ENCODE results near the gene GARNL3. TPM values are rescaled to one million over a fixed set of nuclear protein-coding genes. Genes with fewer than 3 reads are reported as not detected.

The GARNL3 gene
- total RNA-seq, 2 donors from 2014 or later: 2.8 to 5.1 TPM

- Mint-ChIP-seq H3K4me3 (no peak overlapping the region), H3K27me3 (peaks cover 12% of the 10 kb centered on the region), H3K9me3 (no peaks in the 10 kb centered on the region), H3K4me1 (no peaks in the 10 kb centered on the region), H3K27ac (no peak overlapping the region), H3K36me3 (ENCODE audit: low read depth) (no peaks in the 10 kb centered on the region)
- ATAC-seq (replicated peaks): no peak
Measured at GRCh38 chr9:127405344-127406125, 141.0 kb downstream of the GARNL3 start.

- ATAC-seq (replicated peaks): no peak
- Mint-ChIP-seq H3K4me3 (no peak overlapping the region), H3K27me3 (peaks cover 13% of the 10 kb centered on the region), H3K9me3 (no peaks in the 10 kb centered on the region), H3K27ac (no peak overlapping the region), H3K4me1 (no peaks in the 10 kb centered on the region), H3K36me3 (ENCODE audit: low read depth) (no peaks in the 10 kb centered on the region)
Measured at GRCh38 chr9:127406799-127407491, 142.4 kb downstream of the GARNL3 start.

- H3K36me3 Mint-ChIP-seq (ENCODE audit: low read depth): no peaks in the 10 kb centered on the region
- no peaks in the 10 kb centered on the region for H3K9me3 Mint-ChIP-seq
- H3K27me3 Mint-ChIP-seq: peaks cover 12% of the 10 kb centered on the region
- ATAC-seq (replicated peaks): no peak
- no peak overlapping the region for H3K4me3 Mint-ChIP-seq
- no peaks in the 10 kb centered on the region for H3K4me1 Mint-ChIP-seq
- no peak overlapping the region for H3K27ac Mint-ChIP-seq
Measured at GRCh38 chr9:127407492-127407843, 142.9 kb downstream of the GARNL3 start.

- H3K27ac Mint-ChIP-seq: no peak overlapping the region
- no peak overlapping the region for H3K4me3 Mint-ChIP-seq
- no peak for ATAC-seq (replicated peaks)
- no peaks in the 10 kb centered on the region for H3K4me1 Mint-ChIP-seq
- H3K27me3 Mint-ChIP-seq: peaks cover 33% of the 10 kb centered on the region
- no peaks in the 10 kb centered on the region for H3K9me3 Mint-ChIP-seq
- no peaks in the 10 kb centered on the region for H3K36me3 Mint-ChIP-seq (ENCODE audit: low read depth)
Measured at GRCh38 chr9:127411122-127411521, 146.5 kb downstream of the GARNL3 start.

- H3K9me3 Mint-ChIP-seq: no peaks in the 10 kb centered on the region
- H3K36me3 Mint-ChIP-seq (ENCODE audit: low read depth): no peaks in the 10 kb centered on the region
- no peaks in the 10 kb centered on the region for H3K4me1 Mint-ChIP-seq
- no peak overlapping the region for H3K4me3 Mint-ChIP-seq
- no peak for ATAC-seq (replicated peaks)
- H3K27me3 Mint-ChIP-seq: peaks cover 34% of the 10 kb centered on the region
- no peak overlapping the region for H3K27ac Mint-ChIP-seq
Measured at GRCh38 chr9:127415141-127415540, 150.6 kb downstream of the GARNL3 start.

GRCh38 chr9:127415657-127416056 is 151.1 kb downstream of the GARNL3 start:
- Mint-ChIP-seq H3K4me3 (no peak overlapping the region), H3K9me3 (no peaks in the 10 kb centered on the region), H3K27ac (no peak overlapping the region), H3K36me3 (ENCODE audit: low read depth) (no peaks in the 10 kb centered on the region), H3K4me1 (no peaks in the 10 kb centered on the region), H3K27me3 (peaks cover 34% of the 10 kb centered on the region)
- no peak for ATAC-seq (replicated peaks)

- no peak for ATAC-seq (replicated peaks)
- H3K4me3 Mint-ChIP-seq: no peak overlapping the region
- H3K36me3 Mint-ChIP-seq (ENCODE audit: low read depth): no peaks in the 10 kb centered on the region
- no peaks in the 10 kb centered on the region for H3K9me3 Mint-ChIP-seq
- H3K27ac Mint-ChIP-seq: no peak overlapping the region
- peaks cover 2% of the 10 kb centered on the region for H3K4me1 Mint-ChIP-seq
- peaks cover 27% of the 10 kb centered on the region for H3K27me3 Mint-ChIP-seq
Measured at GRCh38 chr9:127417131-127418036, 152.8 kb downstream of the GARNL3 start.

GRCh38 chr9:127418037-127418471 is 153.5 kb downstream of the GARNL3 start:
- Mint-ChIP-seq H3K36me3 (ENCODE audit: low read depth) (no peaks in the 10 kb centered on the region), H3K27ac (no peak overlapping the region), H3K9me3 (no peaks in the 10 kb centered on the region), H3K4me3 (no peak overlapping the region), H3K27me3 (peaks cover 24% of the 10 kb centered on the region), H3K4me1 (peaks cover 9% of the 10 kb centered on the region)
- ATAC-seq (replicated peaks): peak; percentile 42

GRCh38 chr9:127419348-127419747 is 154.8 kb downstream of the GARNL3 start:
- H3K27me3 Mint-ChIP-seq: peaks cover 16% of the 10 kb centered on the region
- no peak overlapping the region for H3K4me3 Mint-ChIP-seq

GRCh38 chr9:127421057-127421456 is 156.5 kb downstream of the GARNL3 start:
- Mint-ChIP-seq H3K9me3 (no peaks in the 10 kb centered on the region), H3K27me3 (peaks cover 3% of the 10 kb centered on the region), H3K4me1 (peaks cover 13% of the 10 kb centered on the region), H3K4me3 (no peak overlapping the region), H3K36me3 (ENCODE audit: low read depth) (peaks cover 24% of the 10 kb centered on the region), H3K27ac (no peak overlapping the region)
- ATAC-seq (replicated peaks): no peak

More at GRCh38 chr9:127419348-127419747, 154.8 kb downstream of the GARNL3 start:
- H3K4me1 Mint-ChIP-seq: peaks cover 13% of the 10 kb centered on the region
- H3K9me3 Mint-ChIP-seq: no peaks in the 10 kb centered on the region
- no peak for ATAC-seq (replicated peaks)
- H3K27ac Mint-ChIP-seq: no peak overlapping the region
- peaks cover 7% of the 10 kb centered on the region for H3K36me3 Mint-ChIP-seq (ENCODE audit: low read depth)

GRCh38 chr9:127422133-127422782 is 157.7 kb downstream of the GARNL3 start:
- Mint-ChIP-seq H3K4me1 (peaks cover 19% of the 10 kb centered on the region), H3K9me3 (no peaks in the 10 kb centered on the region), H3K36me3 (ENCODE audit: low read depth) (peaks cover 36% of the 10 kb centered on the region), H3K27ac (no peak overlapping the region), H3K4me3 (peak overlapping the region; percentile 100), H3K27me3 (no peaks in the 10 kb centered on the region)
- no peak for ATAC-seq (replicated peaks)

GRCh38 chr9:127422787-127423186 is 158.2 kb downstream of the GARNL3 start:
- H3K36me3 Mint-ChIP-seq (ENCODE audit: low read depth): peaks cover 40% of the 10 kb centered on the region

GRCh38 chr9:127423476-127423933 is 158.9 kb downstream of the GARNL3 start:
- peaks cover 47% of the 10 kb centered on the region for H3K36me3 Mint-ChIP-seq (ENCODE audit: low read depth)
- ATAC-seq (replicated peaks): no peak
- peak overlapping the region; percentile 96 for H3K27ac Mint-ChIP-seq
- H3K4me3 Mint-ChIP-seq: peak overlapping the region; percentile 100
- peaks cover 28% of the 10 kb centered on the region for H3K4me1 Mint-ChIP-seq
- H3K9me3 Mint-ChIP-seq: no peaks in the 10 kb centered on the region
- no peaks in the 10 kb centered on the region for H3K27me3 Mint-ChIP-seq

More at GRCh38 chr9:127422787-127423186, 158.2 kb downstream of the GARNL3 start:
- Mint-ChIP-seq H3K4me3 (peak overlapping the region; percentile 100), H3K27me3 (no peaks in the 10 kb centered on the region), H3K4me1 (peaks cover 21% of the 10 kb centered on the region), H3K9me3 (no peaks in the 10 kb centered on the region), H3K27ac (peak overlapping the region; percentile 96)
- no peak for ATAC-seq (replicated peaks)
